Stimulated activated CD8-positive, alpha-beta memory T cell treated with anti-CD3 and anti-CD28 coated beads, Interleukin-12 subunit alpha, Interleukin-12 subunit beta, amount 100 ng/mL, for 1 hour (primary cell): ENCODE measurements around the gene STARD5.

Source experiments
- DNase-seq: peaks from one replicate; pipeline ENCODE4 v3.0.0-alpha.2; 2020; ENCODE audit warnings: low read depth

The STARD5 gene

DNA sequence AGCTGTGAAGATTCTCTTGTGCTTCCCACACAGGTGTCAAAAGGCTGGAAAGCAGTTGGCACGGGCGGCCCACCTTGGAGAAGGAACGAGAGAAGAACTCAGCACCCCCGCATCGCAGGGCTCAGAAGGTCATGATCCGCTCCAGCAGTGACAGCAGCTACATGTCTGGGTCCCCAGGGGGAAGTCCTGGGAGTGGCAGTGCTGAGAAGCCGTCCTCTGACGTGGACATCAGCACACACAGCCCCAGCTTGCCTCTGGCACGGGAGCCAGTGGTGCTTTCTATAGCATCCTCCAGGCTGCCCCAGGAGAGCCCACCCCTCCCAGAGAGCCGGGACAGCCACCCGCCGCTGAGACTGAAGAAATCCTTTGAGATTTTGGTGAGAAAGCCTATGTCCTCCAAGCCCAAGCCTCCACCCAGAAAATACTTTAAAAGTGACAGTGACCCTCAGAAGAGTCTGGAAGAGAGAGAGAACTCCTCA lies 31.4 kb downstream of the STARD5 start:
- DNase-seq = no peak

DNA sequence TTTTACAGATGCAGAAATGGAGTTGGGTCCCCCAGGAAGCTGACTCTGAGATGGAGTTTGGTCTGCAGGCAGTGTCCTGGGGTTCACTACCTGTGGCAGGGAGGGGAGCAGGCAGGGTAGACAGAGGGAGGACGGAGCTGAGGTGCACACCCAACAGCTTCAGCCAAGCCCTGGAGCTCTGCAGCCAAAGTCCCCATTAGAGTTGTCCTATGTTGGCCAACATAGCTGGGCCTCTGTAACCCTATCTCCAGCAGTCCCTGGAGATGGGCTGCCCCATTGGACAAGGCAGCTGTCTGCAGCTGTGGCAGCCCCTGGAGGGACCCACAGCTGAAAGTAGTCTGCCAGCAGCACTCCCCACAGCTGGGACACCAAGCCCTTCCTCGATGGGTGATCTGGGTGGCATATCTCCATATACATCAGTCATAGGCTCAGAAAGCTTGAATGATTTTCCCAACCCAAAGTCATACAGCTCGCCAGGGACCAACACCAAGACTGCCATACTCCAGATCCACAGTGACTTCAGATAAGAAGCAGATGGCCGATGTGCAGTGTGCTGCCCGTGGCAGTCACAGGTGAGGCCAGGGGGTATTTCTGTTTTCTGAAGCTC lies 31.9 kb downstream of the STARD5 start:
- DNase-seq = no peak

DNA sequence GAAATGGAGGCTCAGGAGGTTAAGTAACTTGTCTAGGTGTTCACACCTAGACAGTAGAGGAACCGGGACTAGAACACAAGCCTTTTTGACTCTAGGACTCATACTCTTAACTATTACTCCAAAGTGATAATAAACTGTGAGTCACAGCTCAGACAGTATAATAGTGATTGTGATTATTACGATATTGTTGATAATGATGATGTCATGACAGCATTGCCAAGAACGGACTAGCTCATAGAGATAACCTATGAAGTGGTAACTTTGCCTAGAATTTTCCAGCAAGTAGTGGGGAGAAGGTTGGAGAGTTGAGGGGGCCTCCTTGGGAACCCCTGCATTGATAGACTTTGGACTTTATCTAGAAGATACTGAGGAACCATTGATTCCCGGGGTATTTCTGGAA lies 34.0 kb downstream of the STARD5 start:
- DNase-seq = no peak

DNA sequence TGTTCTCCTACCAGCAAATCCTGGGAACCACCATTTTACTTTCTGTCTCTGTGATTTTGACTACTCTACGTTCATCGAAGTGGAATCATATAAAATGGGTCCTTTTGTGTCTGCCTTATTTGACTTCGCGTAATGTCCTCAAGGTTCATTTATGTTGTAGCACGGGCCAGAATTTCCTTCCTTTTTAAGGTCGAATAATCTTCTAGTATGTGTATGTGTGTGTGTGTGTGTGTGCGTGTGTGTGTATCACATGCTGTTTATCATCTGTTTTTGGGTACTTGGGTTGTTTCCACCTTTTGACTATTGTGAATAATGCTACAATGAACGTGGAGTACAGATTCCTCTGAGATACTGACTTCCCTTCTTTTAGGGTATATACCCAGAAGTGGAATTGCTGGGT lies 35.3 kb downstream of the STARD5 start:
- no peak for DNase-seq

DNA sequence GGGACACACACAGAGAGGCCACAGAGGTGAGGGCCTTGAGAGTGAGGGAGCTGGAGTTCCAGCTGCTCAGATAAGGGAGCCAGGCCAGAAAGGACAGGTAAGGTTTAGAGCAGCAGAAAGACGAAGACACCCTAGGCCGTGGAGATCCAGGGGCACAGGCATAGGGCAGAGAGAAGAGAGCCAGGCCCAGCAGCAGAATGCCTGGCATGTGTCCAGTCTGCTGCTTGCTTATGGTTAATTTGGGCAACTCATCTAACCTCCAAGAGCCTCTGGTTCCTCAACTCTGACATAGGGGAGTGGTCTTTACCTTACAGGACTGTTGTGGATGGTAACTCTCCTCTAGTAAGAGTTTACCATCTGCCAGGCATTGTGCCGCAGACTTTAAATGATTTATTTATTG lies 35.9 kb downstream of the STARD5 start:
- no peak for DNase-seq

DNA sequence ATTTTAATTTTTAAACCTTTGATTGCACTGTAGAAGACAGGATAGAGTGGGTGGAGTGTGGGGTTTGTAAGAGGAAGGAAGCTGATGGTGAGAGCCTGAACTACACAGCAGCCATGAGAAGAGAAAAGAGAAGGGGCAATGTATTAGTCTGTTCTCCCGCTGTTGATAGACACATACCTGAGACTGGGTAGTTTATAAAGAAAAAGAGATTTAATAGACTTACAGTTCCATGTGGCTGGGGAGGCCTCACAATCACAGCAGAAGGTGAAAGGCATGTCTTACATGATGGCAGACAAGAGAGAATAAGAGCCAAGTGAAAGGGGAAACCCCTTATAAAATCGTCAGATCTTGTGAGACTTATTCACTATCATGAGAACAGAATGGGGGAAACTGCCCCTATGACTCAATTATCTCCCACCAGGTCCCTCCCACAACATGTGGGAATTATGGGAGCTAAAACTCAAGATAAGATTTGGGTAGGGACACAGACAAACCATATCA lies 37.3 kb downstream of the STARD5 start:
- no peak for DNase-seq

DNA sequence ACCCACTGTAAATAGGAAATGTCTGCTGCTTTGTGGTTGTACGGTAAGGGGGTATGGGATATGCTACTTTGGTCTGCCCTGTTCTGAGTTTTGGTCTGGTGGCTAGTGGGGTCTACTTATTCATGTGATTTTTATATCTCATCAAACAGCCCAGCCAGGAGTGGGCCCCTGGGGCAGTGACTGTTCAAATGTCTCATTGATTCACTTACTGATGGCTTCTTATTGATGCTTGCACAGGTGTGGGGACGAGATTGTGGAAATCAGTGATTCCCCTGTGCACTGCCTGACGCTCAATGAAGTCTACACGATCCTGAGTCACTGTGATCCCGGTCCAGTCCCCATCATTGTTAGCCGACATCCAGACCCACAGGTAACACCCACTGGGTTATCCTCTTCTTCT lies 38.5 kb downstream of the STARD5 start:
- DNase-seq = no peak

DNA sequence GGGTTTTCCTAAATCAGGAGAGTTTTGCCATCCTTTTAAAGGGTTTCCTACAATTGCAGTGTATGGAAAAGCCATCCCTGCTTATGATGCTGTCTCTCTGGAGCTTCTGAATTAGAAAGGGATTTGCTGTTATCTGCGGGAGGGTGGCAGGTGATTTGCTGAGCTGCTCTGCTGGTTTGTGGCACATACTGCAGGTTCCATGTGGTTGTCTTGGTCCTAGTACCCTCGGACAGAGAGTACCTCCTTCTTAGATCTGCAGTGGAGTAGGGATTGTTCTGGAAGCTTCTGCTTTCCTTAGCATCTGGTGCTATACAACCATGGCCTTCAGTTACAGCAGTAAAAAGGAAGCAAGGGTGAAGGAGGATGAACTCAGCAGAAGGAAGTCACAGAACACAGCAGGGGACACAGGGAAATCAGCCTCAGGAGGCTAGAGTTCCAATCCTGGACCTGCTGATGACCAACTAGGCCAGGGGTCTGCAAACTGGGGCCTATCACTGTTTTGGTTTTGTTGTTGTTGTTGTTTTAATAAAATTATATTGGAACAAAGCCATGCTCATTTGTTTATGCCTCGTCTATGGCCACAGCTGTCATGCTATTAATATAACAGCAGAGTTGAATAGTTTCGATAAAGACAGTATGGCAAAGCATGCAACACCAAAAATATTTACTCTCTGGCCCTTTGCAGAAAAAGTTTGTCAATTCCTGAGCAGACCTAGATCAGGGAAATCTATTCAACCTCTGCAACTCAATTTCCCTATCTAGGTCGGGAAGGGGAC lies 39.5 kb downstream of the STARD5 start:
- no peak for DNase-seq

DNA sequence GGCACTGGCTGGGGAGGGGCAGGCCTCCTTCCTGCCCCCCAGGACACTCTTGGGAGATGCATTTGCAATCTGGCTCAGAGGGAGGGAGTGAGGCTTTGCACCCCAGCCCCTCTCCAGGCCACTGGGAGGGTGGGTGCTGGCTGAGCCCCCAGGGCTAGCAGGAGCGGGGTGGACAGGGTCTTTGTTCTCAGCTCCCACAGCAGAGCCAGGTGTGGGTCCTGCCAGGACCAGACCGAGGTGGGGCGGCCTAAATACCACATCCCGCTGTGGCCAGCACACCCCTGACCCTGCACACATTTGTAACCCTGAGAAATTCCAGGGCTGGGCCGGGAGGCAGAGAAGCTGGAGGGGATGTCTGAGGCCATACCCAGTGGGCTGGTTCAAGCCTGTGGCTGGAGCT lies 41.0 kb downstream of the STARD5 start:
- DNase-seq = no peak

DNA sequence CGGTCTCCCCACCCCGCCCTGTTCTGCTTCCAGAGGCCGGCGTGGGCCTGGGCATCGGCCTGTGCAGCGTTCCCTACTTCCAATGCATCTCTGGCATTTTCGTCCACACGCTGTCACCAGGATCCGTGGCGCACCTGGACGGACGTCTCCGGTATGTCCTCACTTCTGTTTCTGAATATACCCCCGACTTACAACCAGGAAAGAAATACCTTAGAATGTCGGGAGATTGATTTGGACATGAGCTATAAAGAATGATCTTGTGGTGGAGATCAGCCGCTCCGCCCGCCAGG lies 41.4 kb downstream of the STARD5 start:
- no peak for DNase-seq

DNA sequence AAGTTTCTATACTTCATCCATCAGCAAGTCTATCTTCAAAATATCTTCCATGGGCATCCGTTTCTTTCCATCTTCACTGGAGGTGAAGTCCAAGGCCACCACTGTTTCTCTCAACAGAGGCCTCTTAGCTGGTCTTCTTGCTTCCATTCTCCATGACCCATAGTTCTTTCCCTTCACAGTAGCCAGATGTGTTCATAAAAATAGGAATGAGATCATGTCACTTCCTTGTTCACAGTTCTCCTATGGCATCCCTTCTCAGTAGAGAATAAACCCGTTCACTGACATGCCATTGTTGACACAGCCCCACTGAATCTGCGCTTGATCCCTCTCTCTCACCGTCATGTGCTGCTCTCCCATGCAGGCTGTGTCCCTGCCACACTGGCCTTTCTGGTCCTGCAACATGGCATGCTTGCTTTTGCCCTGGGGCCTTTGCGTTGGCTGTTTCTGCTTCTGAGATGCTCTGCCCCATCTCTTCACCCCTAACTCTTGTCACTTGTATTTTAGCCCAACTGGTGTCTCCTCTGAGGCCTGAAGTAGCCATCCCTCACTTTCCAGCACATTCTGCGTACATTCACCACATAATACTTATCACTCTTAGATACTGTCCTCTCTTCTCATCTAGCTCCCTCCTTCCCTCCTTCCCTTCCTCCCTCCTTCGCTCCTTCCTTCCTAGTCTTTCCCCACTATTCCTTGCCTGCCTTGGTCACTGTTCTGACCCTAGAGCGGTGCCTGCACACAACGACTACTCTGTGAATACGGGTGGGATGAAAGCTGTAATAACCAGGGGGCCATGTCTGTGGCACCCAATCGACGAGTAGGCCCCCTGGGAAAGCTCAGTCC lies 42.0 kb downstream of the STARD5 start:
- DNase-seq = no peak

DNA sequence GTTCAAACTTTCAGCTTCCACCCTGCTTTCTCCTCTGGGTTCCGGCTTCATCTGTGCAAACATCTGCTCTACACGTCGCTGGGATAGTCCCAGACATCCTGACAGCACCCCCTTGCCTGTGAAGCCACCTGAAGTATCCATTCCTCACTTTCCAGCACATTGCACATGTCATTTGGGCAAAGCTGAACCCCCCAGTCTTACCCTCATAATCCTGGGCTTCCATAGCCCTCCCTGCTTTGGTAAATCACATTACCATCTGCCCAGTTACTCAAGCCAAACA lies 42.5 kb downstream of the STARD5 start:
- no peak for DNase-seq

DNA sequence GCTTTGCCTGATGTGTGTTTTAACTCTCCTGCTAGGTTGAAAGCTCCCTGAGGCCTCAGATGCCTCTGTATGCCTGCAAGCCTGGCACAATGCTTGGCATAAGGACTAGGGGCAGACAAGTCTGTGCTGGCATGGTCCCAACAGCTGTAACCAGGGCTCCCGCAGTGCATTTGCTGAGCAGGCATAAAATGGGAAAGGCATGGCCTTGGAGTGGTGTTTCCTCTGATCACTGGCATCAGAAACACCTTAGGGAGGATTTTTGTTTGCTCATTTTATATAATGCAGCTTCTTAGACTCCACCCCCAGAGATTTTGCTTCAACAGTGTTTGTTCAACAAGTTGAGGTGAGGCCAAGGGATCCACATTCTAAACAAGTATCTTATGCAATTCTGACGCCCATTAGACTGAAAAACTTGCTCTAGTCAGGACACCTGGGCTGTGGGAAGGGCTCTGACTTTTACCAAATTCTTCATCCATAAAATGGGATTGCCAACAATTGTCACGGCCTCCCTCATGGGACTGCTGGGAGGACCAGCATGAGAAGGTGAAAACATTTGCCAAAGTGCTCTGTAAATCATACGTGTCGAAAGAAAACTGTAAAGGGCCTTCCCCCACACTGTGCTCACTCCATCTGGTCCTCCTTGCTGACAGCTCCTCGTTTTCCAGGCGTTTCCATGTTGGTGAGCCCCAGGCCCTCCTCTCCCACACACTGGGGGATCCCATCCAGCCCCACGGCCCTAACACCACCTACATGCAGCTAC lies 43.1 kb downstream of the STARD5 start:
- no peak for DNase-seq

DNA sequence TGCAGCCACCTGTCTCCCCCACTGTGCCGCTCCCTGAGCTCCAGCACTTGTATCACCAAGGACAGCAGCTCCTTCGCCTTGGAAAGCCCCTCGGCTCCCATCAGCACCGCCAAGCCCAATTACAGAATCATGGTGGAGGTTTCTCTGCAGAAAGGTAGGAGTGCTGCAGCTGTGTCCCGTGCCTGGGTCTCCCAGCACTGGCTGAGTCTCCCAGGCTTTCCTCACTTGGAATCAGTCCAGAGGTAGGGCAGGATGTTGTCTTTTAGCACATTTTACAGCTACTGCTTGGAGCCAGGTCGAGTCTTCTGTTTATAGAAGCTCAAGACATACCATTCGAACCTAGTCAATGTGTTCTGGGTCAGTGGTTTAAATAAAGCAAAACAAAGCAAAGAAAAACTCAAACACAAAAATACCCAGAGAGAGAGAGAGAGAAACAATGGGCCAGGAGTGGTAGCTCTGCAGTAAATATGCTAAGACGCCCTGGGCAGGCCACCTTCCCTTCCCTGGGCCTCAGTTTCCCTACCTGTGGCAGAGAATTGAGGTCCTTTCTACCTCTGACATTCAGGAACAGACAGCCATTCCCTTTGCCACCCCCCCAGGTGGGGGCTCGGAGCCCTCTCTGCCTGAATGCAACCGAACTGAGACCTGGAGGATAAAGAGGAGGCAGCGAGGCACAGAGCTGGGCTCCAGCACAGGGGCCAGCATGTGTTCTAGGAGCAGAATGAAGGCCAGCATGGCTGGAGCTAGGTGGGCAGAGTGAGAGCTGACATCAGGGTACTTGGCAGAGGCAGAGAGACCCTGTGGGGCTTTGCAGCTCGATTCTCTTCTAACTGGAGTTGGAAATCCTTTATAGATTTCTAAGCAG lies 44.1 kb downstream of the STARD5 start:
- DNase-seq = no peak

DNA sequence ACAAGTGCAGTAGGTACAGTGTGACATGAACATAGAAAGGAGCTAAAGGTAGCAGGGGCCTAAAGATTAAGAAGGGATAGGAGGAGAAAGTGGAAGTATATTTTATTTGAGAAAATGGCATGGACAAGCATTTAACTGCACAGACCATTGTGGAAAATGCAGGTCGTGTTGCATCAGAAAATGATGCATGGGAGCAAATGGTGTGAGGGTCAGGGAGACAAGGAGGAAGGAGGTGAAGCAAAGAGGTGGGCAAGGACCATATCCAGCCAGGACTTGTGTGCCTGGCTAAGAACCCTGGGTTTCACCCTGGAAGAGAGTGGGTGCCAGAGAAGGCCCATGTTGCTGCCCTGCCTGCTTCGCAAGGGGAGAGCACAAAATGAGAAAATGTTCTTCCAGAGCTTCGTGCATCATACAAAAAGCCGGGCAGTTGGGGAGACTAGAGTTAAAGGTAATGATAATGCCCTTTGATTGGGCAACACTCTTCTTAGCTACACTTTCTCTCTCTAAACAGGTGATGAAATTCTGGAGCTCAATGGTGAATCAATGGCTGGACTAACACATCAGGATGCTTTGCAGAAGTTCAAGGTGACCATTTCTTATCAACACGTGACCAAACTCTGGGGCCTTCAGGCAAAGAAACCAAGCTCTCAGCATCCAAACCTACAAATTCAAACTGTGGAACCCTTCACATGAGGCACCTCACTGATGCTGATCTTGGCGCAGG lies 45.5 kb downstream of the STARD5 start:
- DNase-seq = no peak

DNA sequence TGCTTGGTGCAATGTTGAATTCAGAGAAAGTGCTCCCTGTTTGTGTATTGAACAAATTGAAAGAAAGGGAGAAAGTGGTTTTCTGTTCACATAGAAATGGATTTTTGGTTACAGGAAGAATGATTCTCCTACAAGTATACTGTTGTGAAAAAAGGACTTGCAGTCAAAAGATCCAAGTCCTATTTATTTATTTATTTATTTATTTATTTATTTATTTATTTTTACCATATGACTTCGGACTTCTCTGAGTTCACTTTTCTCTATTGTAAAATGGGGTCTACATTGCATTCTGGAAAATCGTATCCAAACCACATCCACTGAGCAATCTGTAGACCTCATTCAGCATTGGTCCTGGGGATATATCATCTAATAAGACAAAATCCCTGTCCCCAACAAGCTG lies 46.1 kb downstream of the STARD5 start:
- DNase-seq = no peak

DNA sequence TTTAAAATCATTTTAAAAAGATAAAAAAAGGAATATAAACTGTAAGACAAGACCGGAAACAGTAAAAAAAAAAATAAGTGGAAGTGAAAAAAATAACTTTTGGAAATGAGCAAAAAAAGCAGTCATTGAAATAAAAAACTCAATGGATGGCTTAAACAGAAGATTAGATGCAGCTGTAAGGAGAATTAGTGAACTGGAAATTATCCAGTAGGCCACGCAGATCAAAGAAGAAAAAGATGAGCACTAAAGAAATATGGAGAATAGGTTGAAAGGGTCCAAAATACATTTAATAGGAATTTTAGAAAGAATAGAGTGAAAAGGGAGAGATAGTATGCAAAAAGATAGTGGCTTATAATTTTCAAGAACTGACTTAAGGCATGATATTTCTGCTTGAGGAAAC lies 47.0 kb downstream of the STARD5 start:
- no peak for DNase-seq

DNA sequence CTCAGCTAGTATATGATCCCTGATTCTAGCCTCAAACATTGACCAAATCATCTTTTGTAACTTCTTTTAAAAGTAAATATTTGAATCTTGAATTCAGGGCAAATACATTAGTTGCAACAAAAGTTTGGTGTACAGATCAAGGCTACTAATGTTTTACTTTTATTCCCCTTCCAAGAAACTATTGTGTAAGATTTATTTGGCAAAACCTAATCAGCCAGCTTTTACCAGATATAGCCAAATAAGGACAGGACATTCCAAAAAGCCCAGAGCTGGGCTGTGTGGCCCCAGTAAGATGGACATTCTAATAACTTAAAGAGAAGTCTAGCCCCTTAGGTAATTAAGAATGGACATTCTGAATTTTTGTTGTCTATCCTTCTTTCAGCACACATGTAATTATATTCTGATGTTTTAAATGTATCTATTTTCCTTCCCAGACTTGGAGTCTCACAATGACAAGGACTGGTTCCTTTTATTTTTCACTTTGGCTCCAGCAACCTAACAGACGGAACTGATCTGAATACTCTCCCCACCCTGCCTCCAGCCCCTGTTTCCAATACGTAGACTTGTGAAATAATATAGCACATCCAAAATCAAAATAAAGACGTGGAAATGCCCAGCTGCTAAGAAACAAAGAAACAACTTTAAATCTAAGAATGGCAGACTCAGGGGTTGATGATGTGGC lies 48.1 kb downstream of the STARD5 start:
- no peak for DNase-seq

DNA sequence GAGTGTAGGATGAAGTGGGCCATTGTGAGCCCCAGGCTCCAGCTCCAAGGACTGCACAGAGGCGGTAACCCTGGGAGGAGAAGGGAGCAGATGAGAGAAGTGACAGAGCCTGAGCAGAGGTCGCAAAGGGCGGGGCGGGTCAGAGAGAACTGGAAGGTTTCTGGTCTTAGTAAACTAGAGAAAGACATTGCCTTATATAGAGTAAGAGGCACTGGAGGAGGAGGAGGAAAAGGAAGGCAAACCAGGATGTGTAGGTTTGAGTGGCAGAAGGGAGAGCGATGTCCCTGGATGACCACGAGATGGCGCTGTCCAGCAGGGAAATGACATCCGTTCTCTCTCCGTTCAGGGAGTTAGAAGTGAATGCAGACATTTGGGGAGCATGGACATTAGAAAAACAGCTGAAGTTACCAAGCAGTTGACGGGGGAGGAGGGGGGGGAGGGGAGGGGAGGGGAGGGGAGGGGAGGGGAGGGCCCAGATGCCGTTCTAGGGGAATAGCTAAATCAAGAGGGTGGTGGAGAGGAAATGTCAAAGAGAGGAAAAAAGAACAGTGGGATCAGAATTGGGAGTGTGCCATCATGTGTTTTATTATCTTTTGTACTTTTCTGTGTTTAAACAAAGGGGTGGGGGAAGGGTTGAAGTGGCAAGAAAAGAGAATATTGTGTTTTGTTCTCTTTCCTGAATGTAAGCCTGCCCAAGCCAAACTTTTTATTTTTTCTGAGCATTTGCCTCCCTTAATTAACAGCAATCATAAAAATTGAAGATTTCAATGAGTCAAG lies 48.8 kb downstream of the STARD5 start:
- DNase-seq = peak; percentile 80
